ENCODE data around the gene LRRK2.
"Not testable (repeated sequence)": the region's sequence is repeated elsewhere in the genome, so short reads cannot be mapped to it uniquely, and the experiment has no call there.

The LRRK2 gene

GRCh38 chr12:40197590-40197989, 27.2 kb upstream of the LRRK2 start:
- TF ChIP-seq TAF1 (IDR thresholded peaks at IDR 0.05; ENCODE audit: borderline replicate concordance, low read depth, low read length) (no peak), POLR2AphosphoS5 (IDR thresholded peaks at IDR 0.05; ENCODE audit: low read depth, low read length) (no peak), POLR2A (IDR thresholded peaks at IDR 0.05; ENCODE audit: low read depth, low read length) (no peak)
- FAIRE-seq: no peak
- no peak for DNase-seq (ENCODE audit: insufficient read length)

- DNase-seq (ENCODE audit: insufficient read length) (no peak), FAIRE-seq (no peak)
- TF ChIP-seq POLR2AphosphoS5 (IDR thresholded peaks at IDR 0.05; ENCODE audit: low read depth, low read length) (no peak), POLR2A (IDR thresholded peaks at IDR 0.05; ENCODE audit: low read depth, low read length) (no peak), TAF1 (IDR thresholded peaks at IDR 0.05; ENCODE audit: borderline replicate concordance, low read depth, low read length) (no peak)
These were observed 26.2 kb upstream of the LRRK2 start for GRCh38 chr12:40198601-40199000.

GRCh38 chr12:40202095-40203059, 22.4 kb upstream of the LRRK2 start:
- DNase-seq (ENCODE audit: insufficient read length): no peak
- TF ChIP-seq POLR2AphosphoS5 (IDR thresholded peaks at IDR 0.05; ENCODE audit: low read depth, low read length): no peak
- no peak for TF ChIP-seq POLR2A (IDR thresholded peaks at IDR 0.05; ENCODE audit: low read depth, low read length)
- TF ChIP-seq TAF1 (IDR thresholded peaks at IDR 0.05; ENCODE audit: borderline replicate concordance, low read depth, low read length): no peak
- no peak for FAIRE-seq

GRCh38 chr12:40203060-40203430, 21.8 kb upstream of the LRRK2 start:
- DNase-seq (ENCODE audit: insufficient read length): no peak
- peak; percentile 73 for FAIRE-seq
- TF ChIP-seq TAF1 (IDR thresholded peaks at IDR 0.05; ENCODE audit: borderline replicate concordance, low read depth, low read length): no peak
- no peak for TF ChIP-seq POLR2A (IDR thresholded peaks at IDR 0.05; ENCODE audit: low read depth, low read length)

- no peak for TF ChIP-seq TAF1 (IDR thresholded peaks at IDR 0.05; ENCODE audit: borderline replicate concordance, low read depth, low read length)
- FAIRE-seq (no peak), DNase-seq (ENCODE audit: insufficient read length) (no peak)
These were observed 20.5 kb upstream of the LRRK2 start for GRCh38 chr12:40204337-40204736.

- DNase-seq (ENCODE audit: insufficient read length): no peak
- TF ChIP-seq POLR2A (IDR thresholded peaks at IDR 0.05; ENCODE audit: low read depth, low read length): no peak
- no peak for TF ChIP-seq POLR2AphosphoS5 (IDR thresholded peaks at IDR 0.05; ENCODE audit: low read depth, low read length)
- TF ChIP-seq TAF1 (IDR thresholded peaks at IDR 0.05; ENCODE audit: borderline replicate concordance, low read depth, low read length): no peak
- FAIRE-seq: no peak
These were observed 17.2 kb upstream of the LRRK2 start for GRCh38 chr12:40207551-40207950.

- no peak for DNase-seq (ENCODE audit: insufficient read length)
- TF ChIP-seq POLR2A (IDR thresholded peaks at IDR 0.05; ENCODE audit: low read depth, low read length) (no peak), POLR2AphosphoS5 (IDR thresholded peaks at IDR 0.05; ENCODE audit: low read depth, low read length) (no peak), TAF1 (IDR thresholded peaks at IDR 0.05; ENCODE audit: borderline replicate concordance, low read depth, low read length) (no peak)
- peak; percentile 78 for FAIRE-seq
These were observed 15.9 kb upstream of the LRRK2 start for GRCh38 chr12:40208707-40209446.

GRCh38 chr12:40209886-40210285, 14.9 kb upstream of the LRRK2 start:
- FAIRE-seq (no peak), DNase-seq (ENCODE audit: insufficient read length) (no peak)
- TF ChIP-seq TAF1 (IDR thresholded peaks at IDR 0.05; ENCODE audit: borderline replicate concordance, low read depth, low read length) (no peak), POLR2A (IDR thresholded peaks at IDR 0.05; ENCODE audit: low read depth, low read length) (no peak), POLR2AphosphoS5 (IDR thresholded peaks at IDR 0.05; ENCODE audit: low read depth, low read length) (no peak)

GRCh38 chr12:40211186-40211585, 13.6 kb upstream of the LRRK2 start:
- DNase-seq (ENCODE audit: insufficient read length); FAIRE-seq: not testable (repeated sequence)

- FAIRE-seq (no peak), DNase-seq (ENCODE audit: insufficient read length) (no peak)
- TF ChIP-seq POLR2AphosphoS5 (IDR thresholded peaks at IDR 0.05; ENCODE audit: low read depth, low read length): no peak
- TF ChIP-seq POLR2A (IDR thresholded peaks at IDR 0.05; ENCODE audit: low read depth, low read length): no peak
- no peak for TF ChIP-seq TAF1 (IDR thresholded peaks at IDR 0.05; ENCODE audit: borderline replicate concordance, low read depth, low read length)
These were observed 12.2 kb upstream of the LRRK2 start for GRCh38 chr12:40212566-40212965.

GRCh38 chr12:40215982-40216381, 8.8 kb upstream of the LRRK2 start:
- FAIRE-seq: no peak
- DNase-seq (ENCODE audit: insufficient read length): no peak

More at GRCh38 chr12:40215982-40216381, 8.8 kb upstream of the LRRK2 start:
- TF ChIP-seq TAF1 (IDR thresholded peaks at IDR 0.05; ENCODE audit: borderline replicate concordance, low read depth, low read length) (no peak), POLR2A (IDR thresholded peaks at IDR 0.05; ENCODE audit: low read depth, low read length) (no peak), POLR2AphosphoS5 (IDR thresholded peaks at IDR 0.05; ENCODE audit: low read depth, low read length) (no peak)
